Lower lobe of right lung (tissue), 2 donors: ENCODE measurements around the gene CACNG5. TPM values are rescaled to one million over a fixed set of nuclear protein-coding genes. Genes with fewer than 3 reads are reported as not detected.

Experiments used
- ATAC-seq, 2 donors: fragments of 200-7000 bp; cut with Tn5 transposase; one replicate each; pipeline ENCODE4 v1.9.1; 2020 to 2022; ENCODE audit warnings: mild to moderate bottlenecking in 2 of 2, moderate library complexity in 2 of 2
- DNase-seq: peaks from one replicate; pipeline ENCODE4 v3.0.0-alpha.2; 2020
- H3K27ac ChIP-seq: fragments of 200-600 bp; one replicate; pipeline ENCODE4 v1.8.0; 2022
- H3K27me3 ChIP-seq: fragments of 200-600 bp; one replicate; pipeline ENCODE4 v1.8.0; 2022; ENCODE audit warnings: low read depth
- H3K36me3 ChIP-seq: fragments of 200-600 bp; one replicate; pipeline ENCODE4 v1.8.0; 2022; ENCODE audit warnings: mild to moderate bottlenecking
- H3K4me1 ChIP-seq: fragments of 200-600 bp; one replicate; pipeline ENCODE4 v1.8.0; 2022
- H3K4me3 ChIP-seq: fragments of 200-600 bp; one replicate; pipeline ENCODE4 v1.8.0; 2022; ENCODE audit warnings: mild to moderate bottlenecking
- H3K9me3 ChIP-seq: fragments of 200-600 bp; one replicate; pipeline ENCODE4 v1.8.0; 2022
- CTCF ChIP-seq: fragments of 200-600 bp; IDR thresholded peaks from one replicate; pipeline ENCODE4 v1.8.0; 2022; ENCODE audit warnings: antibody characterized with exemption, mild to moderate bottlenecking
- intact Hi-C: fragments of 100-400 bp; cut with DNase I; formaldehyde crosslinking; loops from one replicate; pipeline ENCODE4 v1.11.0; 2022
- microRNA-seq: library from miRNA; unstranded; fragments of <30 nt; microRNA quantifications from one replicate; pipeline ENCODE4 v1.2.0, GENCODE V29; 2020; ENCODE audit warnings: borderline number of aligned reads
- total RNA-seq: library from RNA; stranded (reverse); fragmentation: NEBNext Ultra II Directional; extraction: Animal tissue kit (Norgen Biotek cat#: 25700); gene quantifications from one replicate; pipeline ENCODE4 v1.2.1, GENCODE V29; 2021
- donor health status: DM: no; HTN: yes; CAD: no; lungs with severe emphysema.

CACNG5 gene
- total RNA-seq, 1 donor from 2014 or later, result not detected

GRCh38 chr17:66929591-66929990 is 94.7 kb downstream of the CACNG5 start:
- H3K9me3 ChIP-seq, result no peaks in the 10 kb centered on the region
- TF ChIP-seq CTCF, result no peak
- DNase-seq, result no peak
- H3K36me3 ChIP-seq, result no peaks in the 10 kb centered on the region
- peaks cover 9% of the 10 kb centered on the region for H3K27me3 ChIP-seq
- no peak for ATAC-seq
- H3K4me3 ChIP-seq, result no peak overlapping the region
- H3K4me1 ChIP-seq, result no peaks in the 10 kb centered on the region
- intact Hi-C loops, result no loop called here
- no peak overlapping the region for H3K27ac ChIP-seq

DNA sequence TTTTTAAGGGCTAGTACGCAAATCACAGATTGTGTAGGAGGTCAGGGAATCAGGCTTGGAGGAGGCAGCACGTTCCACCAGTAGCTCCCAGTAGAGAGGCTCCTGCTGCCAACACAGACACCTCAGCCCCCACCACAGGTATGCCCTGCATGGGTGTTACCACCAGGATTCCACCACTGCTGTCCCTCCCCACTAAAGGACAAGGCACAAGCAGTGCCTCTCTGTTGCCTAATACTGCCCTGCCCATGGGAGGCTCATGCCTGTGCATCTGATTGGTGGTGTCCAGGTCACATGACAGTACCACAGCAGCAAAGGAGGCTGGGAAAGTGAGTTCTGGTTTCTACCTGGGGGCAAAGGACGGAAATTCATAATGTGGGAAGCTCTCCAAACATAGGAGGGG is 96.0 kb downstream of the CACNG5 start:
- intact Hi-C loops, result no loop called here
- no peak for TF ChIP-seq CTCF
- H3K4me3 ChIP-seq, result no peak overlapping the region
- ATAC-seq (peak; percentile 42 to 52), DNase-seq (no peak)
- H3K27ac ChIP-seq, result no peak overlapping the region
- no peaks in the 10 kb centered on the region for H3K4me1 ChIP-seq
- no peaks in the 10 kb centered on the region for H3K9me3 ChIP-seq
- H3K27me3 ChIP-seq, result peaks cover 9% of the 10 kb centered on the region
- H3K36me3 ChIP-seq, result no peaks in the 10 kb centered on the region

DNA sequence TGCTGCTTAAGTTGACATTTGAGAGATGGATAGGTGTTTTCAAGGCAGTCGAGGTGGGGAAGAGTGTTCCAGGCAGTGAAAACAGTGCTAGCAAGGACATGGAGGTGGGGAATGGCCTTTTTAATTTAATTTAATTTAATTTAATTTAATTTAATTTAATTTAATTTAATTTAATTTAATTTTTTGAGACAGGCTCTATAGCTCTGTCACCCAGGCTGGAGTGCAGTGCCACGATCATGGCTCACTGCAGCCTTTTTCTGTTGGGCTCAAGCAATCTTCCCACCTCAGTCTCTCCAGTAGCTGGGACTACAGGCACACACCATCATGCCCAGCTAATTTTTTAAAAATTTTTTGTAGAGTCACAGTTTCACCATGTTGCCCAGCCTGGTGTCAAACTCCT is 97.4 kb downstream of the CACNG5 start:
- intact Hi-C loops, result no loop called here
- ATAC-seq (no peak), DNase-seq (no peak)
- no peak overlapping the region for H3K27ac ChIP-seq
- no peaks in the 10 kb centered on the region for H3K36me3 ChIP-seq
- no peak overlapping the region for H3K4me3 ChIP-seq
- TF ChIP-seq CTCF, result no peak
- H3K27me3 ChIP-seq, result peaks cover 3% of the 10 kb centered on the region
- no peaks in the 10 kb centered on the region for H3K4me1 ChIP-seq
- H3K9me3 ChIP-seq, result no peaks in the 10 kb centered on the region

DNA sequence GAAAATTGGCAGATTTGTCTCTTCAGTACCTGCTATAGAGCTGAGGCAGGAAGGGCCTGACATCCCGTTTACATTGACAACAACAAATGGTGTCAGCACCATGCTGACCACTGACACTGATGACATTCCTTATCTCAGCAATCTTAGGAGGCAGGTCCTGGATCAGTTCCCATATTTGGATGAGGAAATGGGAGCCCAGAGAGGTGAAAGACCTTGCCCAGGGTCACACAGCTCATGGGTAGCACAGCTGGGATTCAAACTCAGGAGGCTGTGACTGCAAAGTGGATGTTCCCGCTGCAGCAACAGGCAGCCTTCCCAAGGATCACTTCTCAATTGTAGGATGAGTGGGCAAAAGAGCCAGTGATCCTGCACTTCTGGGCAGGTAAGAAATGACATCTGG is 99.1 kb downstream of the CACNG5 start:
- intact Hi-C loops, result no loop called here
- no peak for ATAC-seq

More for the DNA sequence above, 99.1 kb downstream of the CACNG5 start:
- no peak overlapping the region for H3K4me3 ChIP-seq
- TF ChIP-seq CTCF, result no peak
- H3K4me1 ChIP-seq, result no peaks in the 10 kb centered on the region
- no peaks in the 10 kb centered on the region for H3K9me3 ChIP-seq
- H3K27me3 ChIP-seq, result no peaks in the 10 kb centered on the region
- H3K27ac ChIP-seq, result no peak overlapping the region
- no peaks in the 10 kb centered on the region for H3K36me3 ChIP-seq
- no peak for DNase-seq

Small RNA genes within 50 kb of the gene (microRNA-seq; reads per million reads assigned to microRNA genes)
- not detected for gene MIR634

Other genes starting within 250 kb of the CACNG5 start
- 5.1 TPM for gene CACNG4, start 129.6 kb downstream of the CACNG5 start, total RNA-seq
- gene CACNG1, start 209.4 kb downstream of the CACNG5 start, total RNA-seq, result not detected